ENCODE results near the gene RIPOR2.

DNA sequence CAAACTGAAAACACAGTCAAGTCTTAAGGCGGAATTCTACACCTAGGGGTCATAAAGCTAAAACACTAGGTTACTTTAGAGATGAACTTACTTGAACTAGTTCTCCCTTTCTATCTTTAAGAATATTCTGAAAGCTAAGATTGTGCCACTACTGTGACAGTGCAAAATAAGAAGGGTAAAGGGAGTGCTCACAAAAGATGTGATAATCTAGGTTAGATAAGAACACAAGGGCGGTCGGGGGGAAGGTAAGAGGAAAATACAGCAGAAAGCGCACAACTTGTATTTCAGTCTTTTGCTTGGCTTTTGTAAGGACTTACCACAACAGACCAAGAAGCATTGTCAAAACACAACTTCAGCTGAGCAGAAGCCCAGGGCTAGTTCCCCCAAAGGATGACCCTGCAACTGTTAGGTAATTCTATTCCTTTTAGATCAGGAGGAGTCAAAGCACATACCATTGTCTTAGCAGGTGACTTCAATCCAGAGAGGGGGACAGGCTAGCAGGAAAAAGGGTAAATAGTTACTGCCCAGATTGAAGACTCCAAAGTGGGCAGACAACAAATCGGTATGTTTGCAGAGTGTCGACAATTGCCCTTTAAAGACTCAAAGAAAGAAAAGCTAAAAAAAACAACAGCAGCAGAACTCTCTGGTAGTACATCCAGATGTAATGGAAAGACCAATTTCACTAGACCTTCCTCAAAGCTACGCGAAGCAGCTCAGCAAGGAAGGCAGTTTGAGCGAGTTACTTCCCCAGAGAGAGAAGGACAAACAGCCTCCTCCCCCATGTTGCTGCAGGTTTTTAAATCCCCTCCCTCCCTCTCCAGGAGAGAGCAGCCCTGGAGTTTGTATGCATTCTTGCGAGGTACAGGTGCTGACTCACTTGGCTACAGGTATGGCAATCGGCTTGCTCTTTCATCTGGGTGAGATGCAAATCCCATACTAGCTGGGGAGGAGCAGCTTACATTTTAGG is 59.0 kb downstream of the RIPOR2 start:
- TF ChIP-seq POLR2A (IDR thresholded peaks at IDR 0.05; ENCODE audit: low read depth, low read length): no peak
- TF ChIP-seq POLR2AphosphoS5 (IDR thresholded peaks at IDR 0.05; ENCODE audit: low read depth, low read length): no peak
- no peak for TF ChIP-seq TAF1 (IDR thresholded peaks at IDR 0.05; ENCODE audit: low read depth, low read length)
- no peak for TF ChIP-seq SPI1 (IDR thresholded peaks at IDR 0.05; ENCODE audit: low read depth, low read length)
- no peak for TF ChIP-seq POU2F2 (IDR thresholded peaks at IDR 0.05; ENCODE audit: low read depth, low read length)
